SK-N-MC (cell line): ENCODE results near the gene PRDM15.

Experiments
- DNase-seq: peaks from one replicate; pipeline ENCODE4 v3.0.0-alpha.2; 2011; ENCODE audit warnings: low read depth, low spot score
- H3K27ac ChIP-seq: fragments of 200-600 bp; sonication (generic); 2 replicates; pipeline ENCODE4 v1.5.1; 2016; ENCODE audit warnings: mixed run types
- H3K36me3 ChIP-seq: fragments of 200-600 bp; sonication (generic); 2 replicates; pipeline ENCODE4 v1.6.1; 2017; ENCODE audit warnings: antibody characterized with exemption, low read length, mixed read lengths; ENCODE audit not compliant: insufficient read depth
- H3K4me3 ChIP-seq: fragments of 200-600 bp; sonication (generic); 2 replicates; pipeline ENCODE4 v1.5.1; 2016
- H3K9ac ChIP-seq: fragments of 200-600 bp; sonication (generic); 2 replicates; pipeline ENCODE4 v1.8.0; 2017; ENCODE audit warnings: mixed run types, mixed read lengths; ENCODE audit not compliant: insufficient read length
- H3K9me3 ChIP-seq: fragments of 200-600 bp; sonication (generic); 2 replicates; pipeline ENCODE4 v1.6.1; 2017; ENCODE audit warnings: low read depth, mild to moderate bottlenecking, antibody characterized with exemption, low read length, moderate library complexity, mixed read lengths
- EZH2 ChIP-seq: fragments of 200-600 bp; sonication (generic); IDR thresholded peaks from one replicate; pipeline ENCODE4 v1.6.1; 2017; ENCODE audit warnings: antibody characterized with exemption
- FOXP2 ChIP-seq: optimal IDR thresholded peaks from 2 replicates; pipeline ENCODE3; 2011; ENCODE audit warnings: mild to moderate bottlenecking, moderate library complexity; ENCODE audit not compliant: insufficient read depth; ENCODE audit errors: extremely low read length, control extremely low read depth
- POLR2AphosphoS5 ChIP-seq: IDR thresholded peaks from 2 replicates; pipeline ENCODE4 v1.6.1; 2012; ENCODE audit warnings: mild to moderate bottlenecking, low read depth, low read length, borderline replicate concordance

PRDM15 gene

DNA sequence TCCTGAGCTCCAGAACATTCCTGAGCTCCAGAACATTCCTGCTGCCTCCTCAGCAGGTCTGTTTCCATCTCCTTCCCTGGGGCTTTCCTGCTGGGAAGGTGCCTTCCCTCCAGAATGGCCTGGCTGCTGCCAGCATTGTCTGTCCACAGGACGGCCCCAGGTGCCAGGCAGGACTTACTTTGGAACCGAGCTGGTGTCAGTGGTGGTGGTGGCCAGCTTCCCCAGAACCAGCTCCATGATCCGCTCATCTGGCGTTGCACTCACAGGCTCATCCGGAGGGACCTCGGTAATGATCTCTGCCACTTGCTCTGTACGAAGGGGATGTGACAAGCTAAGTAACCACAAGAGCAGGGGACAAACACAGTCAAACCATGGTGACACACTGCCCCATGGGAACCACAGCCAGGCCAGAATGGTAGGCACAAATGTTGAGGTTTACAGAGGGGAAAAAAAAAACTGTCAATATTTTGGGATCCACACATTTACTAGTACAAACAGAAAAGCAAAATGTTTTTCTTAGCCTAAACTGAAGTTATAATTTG is 41.3 kb downstream of the PRDM15 start:
- H3K9ac ChIP-seq = no peak overlapping the region
- TF ChIP-seq FOXP2 (no peak), EZH2 (no peak), POLR2AphosphoS5 (no peak)
- H3K9me3 ChIP-seq = peaks cover 9% of the 10 kb centered on the region; the same call in 1 of the 2 replicates
- H3K4me3 ChIP-seq = no peak overlapping the region
- no peak for DNase-seq
- H3K36me3 ChIP-seq = peaks cover 32% of the 10 kb centered on the region; the same call in 1 of the 2 replicates
- no peak overlapping the region for H3K27ac ChIP-seq

DNA sequence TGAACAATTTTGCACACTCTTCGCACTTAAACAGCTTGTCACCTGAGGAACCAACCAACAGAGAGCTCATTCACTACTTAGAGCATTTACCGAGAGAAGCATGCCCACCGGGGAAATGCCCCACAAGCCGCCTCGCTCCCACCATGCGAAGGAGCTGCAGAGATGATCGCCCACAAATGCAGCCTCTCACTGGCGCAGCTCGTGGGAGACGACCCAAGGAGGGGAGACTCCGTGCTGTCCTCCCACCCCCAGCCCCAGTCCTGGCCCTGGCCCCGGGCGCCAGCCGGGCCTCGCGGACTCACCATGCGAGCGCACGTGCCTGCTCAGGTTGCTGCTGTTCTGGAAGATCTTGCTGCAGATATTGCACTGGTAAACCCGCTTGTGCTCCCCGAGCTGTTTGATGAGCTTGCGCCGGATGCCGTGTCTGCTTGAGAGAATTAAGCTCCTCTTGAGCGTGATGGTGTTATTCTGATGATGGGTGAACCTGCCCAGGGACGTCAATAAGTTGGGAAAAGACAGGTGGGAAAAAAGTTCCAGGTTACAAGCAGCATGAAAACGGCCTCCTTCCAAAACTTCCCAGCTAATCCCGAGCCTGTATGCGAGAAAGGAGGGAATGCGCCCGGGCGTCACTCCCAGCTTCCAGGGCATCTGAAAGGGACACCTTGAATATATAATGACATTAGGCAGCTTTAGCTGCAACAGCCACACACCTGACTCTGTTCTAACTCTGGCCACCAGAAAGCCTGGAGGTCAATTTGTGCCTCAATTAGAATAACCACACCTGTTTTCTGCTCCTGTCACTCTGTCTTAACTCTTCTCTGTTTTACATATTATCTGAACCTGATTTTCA is 42.8 kb downstream of the PRDM15 start:
- no peak overlapping the region for H3K27ac ChIP-seq

DNA sequence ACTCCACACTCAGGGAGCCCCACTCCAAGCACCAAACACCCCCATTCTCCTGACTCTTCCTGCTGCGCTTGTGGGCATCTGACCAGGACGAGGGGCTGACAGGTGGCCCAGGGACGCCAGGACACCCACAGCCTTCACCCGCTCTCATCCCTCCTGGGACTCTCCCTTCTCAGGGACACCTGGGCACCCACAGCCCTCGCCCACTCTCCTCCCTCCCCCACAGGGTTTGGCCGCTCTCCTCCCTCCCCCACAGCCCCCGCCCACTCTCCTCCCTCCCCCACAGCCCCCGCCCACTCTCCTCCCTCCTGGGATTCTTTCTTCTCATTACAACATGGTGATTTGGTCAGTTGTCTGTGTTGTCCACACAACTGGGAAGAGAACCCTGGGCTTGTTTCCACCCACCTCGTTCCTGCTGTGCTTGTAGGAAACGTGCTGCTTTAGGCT is 43.4 kb downstream of the PRDM15 start:
- no peak overlapping the region for H3K27ac ChIP-seq
- peaks cover 28% of the 10 kb centered on the region; the same call in 1 of the 2 replicates for H3K36me3 ChIP-seq
- TF ChIP-seq EZH2 (no peak), POLR2AphosphoS5 (no peak), FOXP2 (no peak)
- DNase-seq = no peak
- no peak overlapping the region for H3K9ac ChIP-seq
- H3K9me3 ChIP-seq = 0 out of 2 replicates have a peak, but pooled peaks cover 2% of the 10 kb centered on the region
- H3K4me3 ChIP-seq = no peak overlapping the region

More for the DNA sequence above, 42.8 kb downstream of the PRDM15 start:
- Histone ChIP-seq H3K4me3 (no peak overlapping the region), H3K9ac (no peak overlapping the region), H3K36me3 (peaks cover 32% of the 10 kb centered on the region; the same call in 1 of the 2 replicates), H3K9me3 (peaks cover 6% of the 10 kb centered on the region; the same call in 1 of the 2 replicates)
- DNase-seq = no peak
- TF ChIP-seq EZH2 (no peak), POLR2AphosphoS5 (no peak), FOXP2 (no peak)

DNA sequence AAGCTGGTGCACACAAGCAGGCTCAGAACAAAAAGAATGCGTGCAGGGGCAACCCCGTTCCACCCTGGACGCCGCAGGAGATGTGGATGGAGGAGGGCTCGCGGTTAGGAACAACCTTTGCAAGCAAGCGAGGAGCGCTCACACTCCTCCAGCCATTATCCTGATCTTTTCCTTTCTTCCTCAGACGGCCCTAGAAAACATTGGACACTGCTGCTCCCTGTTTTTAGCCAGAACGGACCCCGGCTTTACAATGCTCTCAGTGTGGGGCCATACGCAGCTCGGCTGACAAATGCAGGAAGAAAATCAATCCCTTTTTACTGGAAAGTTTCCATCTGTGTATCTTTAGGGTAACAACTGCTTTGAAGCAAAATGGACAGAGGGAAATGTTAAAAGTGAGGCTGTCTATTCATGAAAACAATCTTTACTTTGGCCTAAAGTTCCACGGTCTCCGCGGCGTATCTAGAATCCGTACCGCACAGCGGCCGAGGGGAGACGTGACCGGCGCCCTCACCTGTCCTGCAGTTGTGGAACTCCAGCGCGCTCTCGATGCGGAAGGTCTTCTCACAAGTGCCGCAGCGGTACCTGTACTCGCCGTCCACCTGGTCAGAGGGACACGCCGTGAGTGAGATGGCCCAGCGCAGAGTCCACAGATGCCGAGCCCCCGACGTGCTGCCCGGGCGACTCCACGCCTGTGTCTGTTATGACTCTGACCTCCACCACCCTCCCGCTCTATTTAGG is 44.0 kb downstream of the PRDM15 start:
- H3K36me3 ChIP-seq = peaks cover 23% of the 10 kb centered on the region; the same call in 1 of the 2 replicates
- H3K9ac ChIP-seq = no peak overlapping the region
- H3K27ac ChIP-seq = no peak overlapping the region

DNA sequence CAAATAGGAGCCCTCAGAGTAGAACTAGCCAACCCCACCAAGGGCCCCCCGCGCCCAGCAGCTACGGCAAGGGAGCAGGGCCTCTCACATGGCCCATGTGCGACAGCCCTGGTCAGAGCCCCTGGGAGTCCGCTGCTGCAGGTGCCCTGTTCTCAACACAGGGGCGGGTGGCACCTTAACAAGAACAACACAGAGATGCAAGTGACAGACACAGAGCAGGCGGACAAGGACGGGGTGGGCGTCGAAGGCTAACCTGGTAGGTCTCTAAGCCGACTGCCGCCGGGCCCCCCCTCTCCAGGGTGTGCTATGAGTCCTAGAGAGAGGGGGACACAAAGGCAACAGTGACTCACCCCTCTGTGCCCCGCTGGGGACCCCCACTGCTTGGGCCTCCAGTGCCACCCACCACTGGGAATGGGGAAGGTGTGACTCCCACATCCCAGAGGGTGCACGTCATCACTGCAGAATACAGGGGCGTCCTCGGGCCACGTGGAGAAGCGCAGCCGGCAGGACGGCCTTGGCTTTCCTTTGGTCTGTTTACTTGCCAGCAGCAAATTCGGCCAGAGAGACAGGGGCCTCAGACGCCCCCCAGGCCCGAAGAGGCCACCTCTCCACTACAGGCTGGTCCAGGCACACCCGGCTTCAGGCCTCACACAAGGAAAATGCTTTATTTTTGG is 44.8 kb downstream of the PRDM15 start:
- TF ChIP-seq FOXP2 = no peak
- peaks cover 23% of the 10 kb centered on the region; the same call in 1 of the 2 replicates for H3K36me3 ChIP-seq
- no peak overlapping the region for H3K9ac ChIP-seq
- no peak overlapping the region for H3K4me3 ChIP-seq
- no peak overlapping the region for H3K27ac ChIP-seq
- DNase-seq = no peak
- H3K9me3 ChIP-seq = no peaks in the 10 kb centered on the region

More for the DNA sequence above, 44.0 kb downstream of the PRDM15 start:
- Histone ChIP-seq H3K4me3 (no peak overlapping the region), H3K9me3 (no peaks in the 10 kb centered on the region)
- TF ChIP-seq FOXP2 (no peak), EZH2 (no peak), POLR2AphosphoS5 (no peak)
- no peak for DNase-seq

DNA sequence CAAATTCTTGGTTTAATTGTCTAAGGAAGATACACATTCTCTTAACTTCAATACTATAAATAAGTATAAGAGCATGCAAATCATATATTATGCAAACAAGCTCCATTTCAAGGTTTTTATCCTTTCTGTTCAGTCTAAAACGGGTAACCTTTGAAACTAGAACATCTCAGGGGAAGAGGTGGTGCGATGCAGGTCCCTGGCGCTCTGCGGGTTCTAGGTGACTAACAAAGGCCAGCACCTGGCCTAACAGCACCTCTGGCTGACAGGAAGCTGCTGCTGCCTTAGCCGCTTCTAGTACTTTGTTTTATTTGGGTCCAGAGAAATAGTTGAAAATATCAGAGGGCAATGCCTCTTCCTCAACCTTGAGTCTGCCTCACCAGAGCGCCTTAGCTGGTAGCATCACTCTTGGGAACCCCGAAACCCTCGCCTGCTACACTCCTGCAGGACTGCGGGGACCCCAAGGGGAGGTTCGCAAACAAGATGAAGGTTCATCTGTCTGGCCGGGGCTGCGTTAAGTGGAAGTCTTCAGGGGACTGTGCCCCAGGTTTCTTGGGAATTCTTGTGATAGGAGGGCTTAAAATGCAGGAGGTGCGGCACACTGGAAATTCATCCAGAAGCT is 45.5 kb downstream of the PRDM15 start:
- Histone ChIP-seq H3K9ac (no peak overlapping the region), H3K9me3 (no peaks in the 10 kb centered on the region), H3K27ac (no peak overlapping the region), H3K4me3 (no peak overlapping the region), H3K36me3 (peaks cover 23% of the 10 kb centered on the region; the same call in 1 of the 2 replicates)
- TF ChIP-seq POLR2AphosphoS5 (no peak), FOXP2 (no peak), EZH2 (no peak)
- no peak for DNase-seq

DNA sequence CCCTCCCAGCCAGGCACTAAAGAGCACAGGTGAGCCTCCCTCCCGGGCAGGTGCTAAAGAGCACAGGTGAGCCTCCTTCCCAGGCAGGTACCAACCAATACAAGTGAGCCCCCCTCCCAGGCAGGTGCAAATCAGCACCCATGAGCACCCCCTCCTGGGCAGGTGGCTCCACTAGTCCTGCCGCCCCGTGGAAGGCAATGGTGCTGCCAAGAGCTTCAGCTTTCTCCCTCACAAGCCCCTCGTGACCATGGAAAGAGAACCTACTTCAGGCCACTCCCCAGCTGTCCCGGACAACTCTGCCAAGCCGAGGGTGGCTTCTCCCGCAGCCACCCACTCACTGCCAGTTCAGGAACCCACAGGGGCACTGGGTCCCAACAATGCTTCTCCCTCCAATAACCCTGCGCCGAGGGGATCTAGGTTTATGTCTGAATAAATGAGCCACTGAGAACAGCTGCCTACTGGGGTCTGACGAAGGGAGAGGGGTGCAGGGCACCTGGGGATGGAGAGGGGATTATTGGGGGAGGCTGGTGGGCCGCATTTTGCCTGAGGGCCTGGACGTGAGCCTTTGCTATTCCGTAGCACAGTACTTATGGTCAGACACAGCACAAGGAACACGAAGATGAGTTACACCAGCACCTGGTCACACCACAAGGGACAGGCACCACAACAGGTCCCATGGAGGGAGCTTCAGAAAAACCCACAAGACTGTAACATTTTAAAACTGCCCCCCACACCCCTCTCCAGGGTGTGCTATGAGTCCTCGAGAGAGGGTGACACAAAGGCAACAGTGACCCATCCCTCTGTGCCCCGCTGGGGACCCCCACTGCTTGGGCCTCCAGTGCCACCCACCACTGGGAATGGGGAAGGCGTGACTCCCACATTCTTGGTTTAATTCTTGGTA is 46.3 kb downstream of the PRDM15 start:
- no peak overlapping the region for H3K9ac ChIP-seq
- H3K9me3 ChIP-seq = no peaks in the 10 kb centered on the region
- no peak for TF ChIP-seq POLR2AphosphoS5
- no peak for TF ChIP-seq EZH2
- no peak overlapping the region for H3K27ac ChIP-seq
- H3K36me3 ChIP-seq = peaks cover 19% of the 10 kb centered on the region; the same call in 1 of the 2 replicates
- no peak for DNase-seq
- no peak overlapping the region for H3K4me3 ChIP-seq
